Esophagus squamous epithelium (tissue), 4 donors: ENCODE data around the gene PSMG1.

Experiments used
- POLR2A ChIP-seq, 4 donors: fragments of 450-650 bp; IDR thresholded peaks; one replicate each; pipeline ENCODE4 v1.6.1; 2017; ENCODE audit warnings: antibody characterized with exemption in 4 of 4, mild to moderate bottlenecking in 4 of 4, moderate library complexity in 3 of 4
- TF ChIP-seq, protein P1 (sequence below), 6 experiments: fragments of 450-650 bp in 4 of 6; fragments of 200-600 bp in 2 of 6; sonication (generic) in 2 of 6; IDR thresholded peaks; one replicate each; pipeline ENCODE4 v1.5.1; 2016 to 2019; ENCODE audit warnings: antibody characterized with exemption in 6 of 6, mild to moderate bottlenecking in 4 of 6, moderate library complexity in 4 of 6

DNA sequence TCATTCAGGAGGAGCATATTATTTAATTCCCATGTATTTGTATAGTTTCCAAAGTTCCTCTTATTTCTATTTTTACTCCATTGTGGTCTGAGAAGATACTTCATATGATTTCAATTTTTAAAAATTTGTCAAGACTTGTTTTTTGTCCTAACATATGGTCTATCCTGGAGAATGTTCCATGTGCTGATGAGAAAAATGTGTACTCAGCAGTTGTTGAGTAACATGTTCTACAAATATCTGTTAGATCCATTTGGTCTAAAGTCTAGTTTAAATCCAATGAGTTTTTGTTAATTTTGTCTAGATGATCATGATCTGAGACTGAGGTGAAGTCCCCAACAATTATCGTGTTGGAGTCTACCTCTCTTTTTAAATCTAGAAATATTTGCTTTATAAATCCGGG lies 14.5 kb downstream of the PSMG1 start:
- TF ChIP-seq, protein P1, sequence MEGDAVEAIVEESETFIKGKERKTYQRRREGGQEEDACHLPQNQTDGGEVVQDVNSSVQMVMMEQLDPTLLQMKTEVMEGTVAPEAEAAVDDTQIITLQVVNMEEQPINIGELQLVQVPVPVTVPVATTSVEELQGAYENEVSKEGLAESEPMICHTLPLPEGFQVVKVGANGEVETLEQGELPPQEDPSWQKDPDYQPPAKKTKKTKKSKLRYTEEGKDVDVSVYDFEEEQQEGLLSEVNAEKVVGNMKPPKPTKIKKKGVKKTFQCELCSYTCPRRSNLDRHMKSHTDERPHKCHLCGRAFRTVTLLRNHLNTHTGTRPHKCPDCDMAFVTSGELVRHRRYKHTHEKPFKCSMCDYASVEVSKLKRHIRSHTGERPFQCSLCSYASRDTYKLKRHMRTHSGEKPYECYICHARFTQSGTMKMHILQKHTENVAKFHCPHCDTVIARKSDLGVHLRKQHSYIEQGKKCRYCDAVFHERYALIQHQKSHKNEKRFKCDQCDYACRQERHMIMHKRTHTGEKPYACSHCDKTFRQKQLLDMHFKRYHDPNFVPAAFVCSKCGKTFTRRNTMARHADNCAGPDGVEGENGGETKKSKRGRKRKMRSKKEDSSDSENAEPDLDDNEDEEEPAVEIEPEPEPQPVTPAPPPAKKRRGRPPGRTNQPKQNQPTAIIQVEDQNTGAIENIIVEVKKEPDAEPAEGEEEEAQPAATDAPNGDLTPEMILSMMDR (IDR thresholded peaks at IDR 0.05) = no peak
- TF ChIP-seq POLR2A (IDR thresholded peaks at IDR 0.05) = no peak
